ENCODE results near the gene ZNF217. TPM values are rescaled to one million over a fixed set of nuclear protein-coding genes. Genes with fewer than 3 reads are reported as not detected.
"Not testable (repeated sequence)": the region's sequence is repeated elsewhere in the genome, so short reads cannot be mapped to it uniquely, and the experiment has no call there.

The ZNF217 gene
- total RNA-seq, 4 donors from 2014 or later = 31.2 to 64.8 (median 46.7) TPM

DNA sequence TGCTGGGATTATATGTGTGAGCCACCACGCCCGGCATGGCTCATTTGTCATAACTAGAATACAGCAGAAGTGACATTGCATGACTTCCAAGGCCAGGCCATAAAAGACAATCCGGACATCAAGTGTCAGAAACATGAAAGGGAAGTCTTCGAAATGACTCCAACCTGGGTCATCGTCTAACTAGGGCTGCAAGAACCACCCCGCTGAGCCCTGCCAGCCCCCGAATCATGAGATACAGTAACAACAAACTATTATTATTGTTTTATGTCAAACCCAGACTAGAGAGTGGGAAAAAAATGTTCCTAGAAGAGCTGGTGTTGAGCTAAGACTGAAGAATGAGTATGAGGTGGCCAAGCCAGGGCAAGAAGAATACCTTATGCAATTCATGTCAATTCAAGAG, 59.6 kb downstream of the ZNF217 start:
- no peaks in the 10 kb centered on the region for H3K36me3 ChIP-seq
- 83% methylated on average over 7 of the region's 7 CpGs for WGBS
- no peaks in the 10 kb centered on the region for H3K27me3 ChIP-seq
- no peak overlapping the region for H3K4me3 ChIP-seq
- no peaks in the 10 kb centered on the region for H3K4me1 ChIP-seq
- no peak for DNase-seq (ENCODE audit: low spot score in 2 of 2)
- no peak overlapping the region for H3K27ac ChIP-seq
- no peaks in the 10 kb centered on the region for H3K9me3 ChIP-seq
- TF ChIP-seq POLR2A (IDR thresholded peaks at IDR 0.05) = no peak
- no peak for TF ChIP-seq EP300 (IDR thresholded peaks at IDR 0.05)
- TF ChIP-seq POLR2AphosphoS5 (IDR thresholded peaks at IDR 0.05) = no peak
- TF ChIP-seq, protein P1, sequence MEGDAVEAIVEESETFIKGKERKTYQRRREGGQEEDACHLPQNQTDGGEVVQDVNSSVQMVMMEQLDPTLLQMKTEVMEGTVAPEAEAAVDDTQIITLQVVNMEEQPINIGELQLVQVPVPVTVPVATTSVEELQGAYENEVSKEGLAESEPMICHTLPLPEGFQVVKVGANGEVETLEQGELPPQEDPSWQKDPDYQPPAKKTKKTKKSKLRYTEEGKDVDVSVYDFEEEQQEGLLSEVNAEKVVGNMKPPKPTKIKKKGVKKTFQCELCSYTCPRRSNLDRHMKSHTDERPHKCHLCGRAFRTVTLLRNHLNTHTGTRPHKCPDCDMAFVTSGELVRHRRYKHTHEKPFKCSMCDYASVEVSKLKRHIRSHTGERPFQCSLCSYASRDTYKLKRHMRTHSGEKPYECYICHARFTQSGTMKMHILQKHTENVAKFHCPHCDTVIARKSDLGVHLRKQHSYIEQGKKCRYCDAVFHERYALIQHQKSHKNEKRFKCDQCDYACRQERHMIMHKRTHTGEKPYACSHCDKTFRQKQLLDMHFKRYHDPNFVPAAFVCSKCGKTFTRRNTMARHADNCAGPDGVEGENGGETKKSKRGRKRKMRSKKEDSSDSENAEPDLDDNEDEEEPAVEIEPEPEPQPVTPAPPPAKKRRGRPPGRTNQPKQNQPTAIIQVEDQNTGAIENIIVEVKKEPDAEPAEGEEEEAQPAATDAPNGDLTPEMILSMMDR (IDR thresholded peaks at IDR 0.05) = no peak

DNA sequence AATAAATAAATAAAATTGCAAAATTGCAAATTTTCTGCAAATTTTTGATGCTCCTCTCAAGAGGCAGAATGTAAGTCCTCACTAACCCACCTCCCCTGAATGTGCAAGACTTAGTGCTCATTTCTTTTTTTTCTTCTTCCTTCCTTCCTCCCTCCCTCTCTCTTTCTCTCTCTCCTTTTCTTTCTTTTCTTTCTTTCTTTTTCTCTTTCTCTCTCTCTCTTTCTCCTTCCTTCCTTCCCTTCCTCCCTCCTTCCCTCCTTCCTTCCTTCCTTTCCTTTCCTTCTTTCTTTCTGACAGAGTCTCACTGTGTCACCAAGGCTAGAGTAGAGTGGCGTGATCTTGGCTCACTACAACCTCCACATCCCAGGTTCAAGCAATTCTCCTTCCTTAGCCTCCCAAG, 60.1 kb downstream of the ZNF217 start:
- H3K36me3 ChIP-seq = no peaks in the 10 kb centered on the region
- no peak for TF ChIP-seq POLR2A (IDR thresholded peaks at IDR 0.05)
- TF ChIP-seq, protein P1 (IDR thresholded peaks at IDR 0.05) = no peak
- no peak for TF ChIP-seq EP300 (IDR thresholded peaks at IDR 0.05)
- no peak for TF ChIP-seq POLR2AphosphoS5 (IDR thresholded peaks at IDR 0.05)
- no peaks in the 10 kb centered on the region for H3K27me3 ChIP-seq
- WGBS = 86% methylated on average over 1 of the region's 1 CpG
- H3K4me3 ChIP-seq = no peak overlapping the region
- DNase-seq (ENCODE audit: low spot score in 2 of 2) = no peak
- no peaks in the 10 kb centered on the region for H3K9me3 ChIP-seq
- H3K27ac ChIP-seq = no peak overlapping the region
- no peaks in the 10 kb centered on the region for H3K4me1 ChIP-seq

DNA sequence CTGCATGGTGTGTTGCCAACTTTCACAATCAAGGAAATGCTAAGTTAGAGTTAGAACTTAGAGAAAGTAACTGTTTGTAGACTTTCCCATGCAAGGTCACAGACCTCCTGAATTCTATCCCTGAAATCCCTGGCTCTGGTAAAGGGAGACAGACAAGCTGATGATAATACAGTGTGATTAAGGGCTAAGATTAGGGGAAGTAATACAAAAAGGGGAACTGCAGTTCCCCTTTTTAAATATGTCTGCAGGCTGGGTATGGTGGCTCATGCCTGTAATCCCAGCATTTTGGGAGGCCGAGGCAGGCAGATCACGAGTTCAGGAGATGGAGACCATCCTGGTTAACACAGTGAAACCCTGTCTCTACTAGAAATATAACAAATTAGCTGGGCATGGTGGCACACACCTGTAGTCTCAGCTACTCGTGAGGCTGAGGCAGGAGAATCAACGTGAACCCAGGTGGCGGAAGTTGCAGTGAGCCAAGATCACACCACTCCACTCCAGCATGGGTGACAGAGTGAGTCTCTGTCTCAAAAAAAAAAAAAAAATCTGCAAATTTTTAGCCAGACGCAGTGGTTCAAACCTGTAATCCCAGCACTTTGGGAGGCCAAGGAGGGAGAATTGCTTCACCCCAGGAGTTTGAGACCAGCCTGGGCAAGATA, 60.9 kb downstream of the ZNF217 start:
- 86% methylated on average over 6 of the region's 6 CpGs for WGBS
- H3K9me3 ChIP-seq; H3K27ac ChIP-seq; H3K4me1 ChIP-seq; H3K36me3 ChIP-seq; H3K27me3 ChIP-seq; DNase-seq (ENCODE audit: low spot score in 2 of 2); H3K4me3 ChIP-seq: not testable (repeated sequence)

DNA sequence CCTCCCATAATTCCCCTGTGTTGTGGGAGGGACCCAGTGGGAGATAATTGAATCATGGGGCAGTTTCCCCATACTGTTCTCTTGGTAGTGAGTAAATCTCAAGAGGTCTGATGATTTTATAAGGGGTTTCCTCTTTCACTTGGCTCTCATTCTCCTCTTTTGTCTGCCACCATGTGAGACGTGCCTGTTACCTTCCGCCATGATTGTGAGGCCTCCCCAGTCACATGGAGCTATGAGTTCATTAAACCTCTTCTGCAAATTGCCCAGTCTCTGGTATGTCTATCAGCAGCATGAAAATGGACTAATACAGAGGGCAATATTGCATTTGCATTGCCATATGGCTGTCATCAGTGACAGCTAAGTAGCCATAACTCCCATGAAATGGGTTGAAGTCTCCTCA, 63.2 kb downstream of the ZNF217 start:
- no peak overlapping the region for H3K4me3 ChIP-seq
- 74% methylated on average over 2 of the region's 2 CpGs for WGBS
- no peaks in the 10 kb centered on the region for H3K27me3 ChIP-seq
- H3K9me3 ChIP-seq = no peaks in the 10 kb centered on the region
- H3K27ac ChIP-seq = no peak overlapping the region
- TF ChIP-seq POLR2AphosphoS5 (IDR thresholded peaks at IDR 0.05) (no peak), POLR2A (IDR thresholded peaks at IDR 0.05) (no peak), EP300 (IDR thresholded peaks at IDR 0.05) (no peak)
- TF ChIP-seq, protein P1 (IDR thresholded peaks at IDR 0.05) = no peak
- no peaks in the 10 kb centered on the region for H3K36me3 ChIP-seq
- DNase-seq (ENCODE audit: low spot score in 2 of 2) = no peak
- H3K4me1 ChIP-seq = no peaks in the 10 kb centered on the region

DNA sequence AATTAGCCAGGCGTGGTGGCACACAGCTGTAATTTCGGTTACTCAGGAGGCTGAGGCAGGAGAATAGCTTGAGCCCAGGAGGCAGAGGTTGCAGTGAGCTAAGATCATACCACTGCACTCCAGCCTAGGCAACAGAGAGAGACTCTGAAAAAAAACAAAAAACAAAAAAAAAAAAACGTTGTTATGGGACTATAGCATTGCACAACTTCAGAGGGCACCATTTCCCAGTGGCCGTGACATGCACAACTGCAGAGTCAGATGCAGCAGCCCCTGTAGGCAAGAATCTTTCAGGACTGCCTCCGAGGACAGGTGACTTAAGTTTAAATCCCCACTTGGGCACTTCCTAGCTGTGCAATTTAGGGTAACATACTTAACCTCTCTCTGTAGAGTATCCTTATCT, 64.0 kb downstream of the ZNF217 start:
- H3K4me3 ChIP-seq = no peak overlapping the region
- no peak overlapping the region for H3K27ac ChIP-seq
- DNase-seq (ENCODE audit: low spot score in 2 of 2) = no peak
- H3K36me3 ChIP-seq = no peaks in the 10 kb centered on the region
- no peaks in the 10 kb centered on the region for H3K27me3 ChIP-seq
- H3K9me3 ChIP-seq = no peaks in the 10 kb centered on the region
- TF ChIP-seq EP300 (IDR thresholded peaks at IDR 0.05) = no peak
- TF ChIP-seq, protein P1 (IDR thresholded peaks at IDR 0.05) = no peak
- TF ChIP-seq POLR2AphosphoS5 (IDR thresholded peaks at IDR 0.05) = no peak
- TF ChIP-seq POLR2A (IDR thresholded peaks at IDR 0.05) = no peak
- no peaks in the 10 kb centered on the region for H3K4me1 ChIP-seq
- WGBS = 85% methylated on average over 5 of the region's 5 CpGs

DNA sequence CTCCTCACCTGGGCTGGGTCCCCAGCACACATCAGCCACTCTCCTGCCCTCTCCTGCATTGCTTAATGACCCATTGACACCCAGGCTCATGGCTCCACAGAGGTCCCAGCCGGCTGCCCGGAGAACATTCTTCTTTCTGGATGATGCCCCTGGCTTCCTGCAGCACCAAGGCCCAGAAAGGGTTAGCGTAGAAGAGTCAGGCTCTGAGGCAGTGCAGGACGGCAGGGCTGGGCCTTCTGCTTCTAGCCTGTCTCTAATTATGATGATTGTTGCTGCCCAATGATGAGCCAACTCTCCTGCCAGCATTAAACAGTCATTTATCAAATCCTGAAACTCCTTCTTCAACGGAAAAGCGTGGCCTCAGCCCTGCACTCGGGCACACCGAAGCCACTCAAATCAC, 66.4 kb downstream of the ZNF217 start:
- 73% methylated on average over 8 of the region's 8 CpGs for WGBS
- no peak for TF ChIP-seq EP300 (IDR thresholded peaks at IDR 0.05)
- TF ChIP-seq POLR2AphosphoS5 (IDR thresholded peaks at IDR 0.05) = no peak
- no peak for TF ChIP-seq POLR2A (IDR thresholded peaks at IDR 0.05)
- TF ChIP-seq, protein P1 (IDR thresholded peaks at IDR 0.05) = no peak
- DNase-seq (ENCODE audit: low spot score in 2 of 2) = no peak
- Histone ChIP-seq H3K4me1 (no peaks in the 10 kb centered on the region), H3K27me3 (no peaks in the 10 kb centered on the region), H3K4me3 (no peak overlapping the region), H3K27ac (no peak overlapping the region), H3K9me3 (no peaks in the 10 kb centered on the region), H3K36me3 (no peaks in the 10 kb centered on the region)
